Measurements from ENCODE around the gene CRK.

DNA sequence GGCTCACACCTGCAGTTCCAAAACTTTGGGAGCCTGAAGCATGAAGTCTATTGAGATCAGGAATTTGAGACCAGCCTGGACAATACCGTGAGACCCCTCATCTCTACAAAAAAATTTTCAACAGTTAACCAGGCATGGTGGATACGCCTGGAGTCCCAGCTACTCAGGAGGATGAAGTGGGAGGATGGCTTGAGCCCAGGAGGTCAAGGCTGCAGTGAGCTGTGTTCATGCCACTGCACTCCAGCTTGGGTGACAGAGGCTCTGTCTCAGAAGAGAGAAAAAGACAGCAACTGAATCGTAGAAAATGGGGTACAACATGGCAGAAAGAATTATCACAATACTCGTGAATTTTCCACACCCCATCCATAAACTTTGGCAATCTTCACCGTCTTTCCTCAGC lies 3.2 kb downstream of the CRK start:
- TF ChIP-seq, protein P1, sequence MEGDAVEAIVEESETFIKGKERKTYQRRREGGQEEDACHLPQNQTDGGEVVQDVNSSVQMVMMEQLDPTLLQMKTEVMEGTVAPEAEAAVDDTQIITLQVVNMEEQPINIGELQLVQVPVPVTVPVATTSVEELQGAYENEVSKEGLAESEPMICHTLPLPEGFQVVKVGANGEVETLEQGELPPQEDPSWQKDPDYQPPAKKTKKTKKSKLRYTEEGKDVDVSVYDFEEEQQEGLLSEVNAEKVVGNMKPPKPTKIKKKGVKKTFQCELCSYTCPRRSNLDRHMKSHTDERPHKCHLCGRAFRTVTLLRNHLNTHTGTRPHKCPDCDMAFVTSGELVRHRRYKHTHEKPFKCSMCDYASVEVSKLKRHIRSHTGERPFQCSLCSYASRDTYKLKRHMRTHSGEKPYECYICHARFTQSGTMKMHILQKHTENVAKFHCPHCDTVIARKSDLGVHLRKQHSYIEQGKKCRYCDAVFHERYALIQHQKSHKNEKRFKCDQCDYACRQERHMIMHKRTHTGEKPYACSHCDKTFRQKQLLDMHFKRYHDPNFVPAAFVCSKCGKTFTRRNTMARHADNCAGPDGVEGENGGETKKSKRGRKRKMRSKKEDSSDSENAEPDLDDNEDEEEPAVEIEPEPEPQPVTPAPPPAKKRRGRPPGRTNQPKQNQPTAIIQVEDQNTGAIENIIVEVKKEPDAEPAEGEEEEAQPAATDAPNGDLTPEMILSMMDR (IDR thresholded peaks at IDR 0.05), result no peak
- no peak for TF ChIP-seq POLR2A (IDR thresholded peaks at IDR 0.05)
- TF ChIP-seq EP300 (IDR thresholded peaks at IDR 0.05), result no peak

Measured in tibial nerve (tissue), 4 donors.